ENCODE data around the gene PDCD4.

PDCD4 gene

GRCh38 chr10:110852947-110853346, 18.8 kb upstream of the PDCD4 start:
- Histone ChIP-seq H3K9ac (ENCODE audit: low read length) (no peak overlapping the region), H3K9me3 (ENCODE audit: control insufficient read depth, insufficient read depth, low read depth, low read length) (peaks cover 5% of the 10 kb centered on the region; the same call in 1 of the 2 replicates), H3K4me3 (ENCODE audit: low read depth, low read length) (no peak overlapping the region), H3K27ac (ENCODE audit: low read depth, low read length) (no peak overlapping the region), H3K4me1 (ENCODE audit: control insufficient read depth, insufficient read depth, low read length) (no peaks in the 10 kb centered on the region; the same call in 1 of the 2 replicates), H3K27me3 (ENCODE audit: control insufficient read depth, insufficient read depth, low read length) (no peaks in the 10 kb centered on the region), H3K36me3 (ENCODE audit: control insufficient read depth, insufficient read depth, low read length) (no peaks in the 10 kb centered on the region)

GRCh38 chr10:110853921-110854605, 17.7 kb upstream of the PDCD4 start:
- Histone ChIP-seq H3K9ac (ENCODE audit: low read length) (no peak overlapping the region), H3K4me1 (ENCODE audit: control insufficient read depth, insufficient read depth, low read length) (no peaks in the 10 kb centered on the region; the same call in 1 of the 2 replicates), H3K36me3 (ENCODE audit: control insufficient read depth, insufficient read depth, low read length) (no peaks in the 10 kb centered on the region), H3K4me3 (ENCODE audit: low read depth, low read length) (no peak overlapping the region), H3K27me3 (ENCODE audit: control insufficient read depth, insufficient read depth, low read length) (no peaks in the 10 kb centered on the region), H3K27ac (ENCODE audit: low read depth, low read length) (no peak overlapping the region), H3K9me3 (ENCODE audit: control insufficient read depth, insufficient read depth, low read depth, low read length) (peaks cover 5% of the 10 kb centered on the region; the same call in 1 of the 2 replicates)

- no peaks in the 10 kb centered on the region for H3K36me3 ChIP-seq (ENCODE audit: control insufficient read depth, insufficient read depth, low read length)
- H3K27me3 ChIP-seq (ENCODE audit: control insufficient read depth, insufficient read depth, low read length) = no peaks in the 10 kb centered on the region
- H3K4me3 ChIP-seq (ENCODE audit: low read depth, low read length) = no peak overlapping the region
- H3K9me3 ChIP-seq (ENCODE audit: control insufficient read depth, insufficient read depth, low read depth, low read length) = peaks cover 5% of the 10 kb centered on the region; the same call in 1 of the 2 replicates
- peak overlapping the region; percentile 5 for H3K9ac ChIP-seq (ENCODE audit: low read length)
- peaks cover 5% of the 10 kb centered on the region; the same call in 1 of the 2 replicates for H3K4me1 ChIP-seq (ENCODE audit: control insufficient read depth, insufficient read depth, low read length)
- no peak overlapping the region for H3K27ac ChIP-seq (ENCODE audit: low read depth, low read length)
These were observed 14.2 kb upstream of the PDCD4 start for GRCh38 chr10:110857265-110858171.

DNA sequence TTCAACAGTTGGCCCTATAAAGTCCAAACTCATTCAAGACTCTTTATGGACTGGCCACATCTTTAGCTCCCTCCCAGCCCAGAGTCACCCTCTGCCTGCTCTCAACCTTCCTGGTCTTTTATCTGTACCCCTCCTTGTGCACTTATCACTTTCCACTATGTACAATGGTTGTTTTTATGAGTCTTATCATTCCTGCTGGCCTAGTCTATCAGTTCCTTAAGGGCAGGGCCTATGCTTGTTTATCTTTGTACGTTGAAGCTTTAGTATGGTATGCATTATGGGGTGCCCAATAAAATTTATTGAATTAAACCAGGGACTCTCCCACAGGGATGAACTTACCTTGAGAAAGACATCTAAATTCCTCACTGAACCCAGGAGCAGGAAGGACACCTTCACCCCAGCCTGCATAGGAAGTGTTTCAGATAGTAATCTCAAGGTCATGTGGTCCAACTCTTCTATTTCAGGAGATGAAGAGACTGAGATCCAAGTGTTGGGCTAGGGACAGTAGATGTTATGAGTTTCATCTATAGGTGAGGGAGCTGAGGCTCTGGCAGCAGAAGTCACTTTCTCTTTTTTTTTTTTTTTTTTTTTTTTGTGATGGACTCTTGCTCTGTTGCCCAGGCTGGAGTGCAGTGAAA, 13.3 kb upstream of the PDCD4 start:
- H3K9ac ChIP-seq (ENCODE audit: low read length) = no peak overlapping the region

GRCh38 chr10:110859206-110859972, 12.3 kb upstream of the PDCD4 start:
- Histone ChIP-seq H3K9ac (ENCODE audit: low read length) (no peak overlapping the region), H3K27ac (ENCODE audit: low read depth, low read length) (no peak overlapping the region), H3K9me3 (ENCODE audit: control insufficient read depth, insufficient read depth, low read depth, low read length) (peaks cover 5% of the 10 kb centered on the region; the same call in 1 of the 2 replicates), H3K4me3 (ENCODE audit: low read depth, low read length) (no peak overlapping the region), H3K36me3 (ENCODE audit: control insufficient read depth, insufficient read depth, low read length) (no peaks in the 10 kb centered on the region), H3K4me1 (ENCODE audit: control insufficient read depth, insufficient read depth, low read length) (peaks cover 5% of the 10 kb centered on the region; the same call in 1 of the 2 replicates), H3K27me3 (ENCODE audit: control insufficient read depth, insufficient read depth, low read length) (no peaks in the 10 kb centered on the region)

More for the DNA sequence above, 13.3 kb upstream of the PDCD4 start:
- no peak overlapping the region for H3K4me3 ChIP-seq (ENCODE audit: low read depth, low read length)
- no peaks in the 10 kb centered on the region for H3K27me3 ChIP-seq (ENCODE audit: control insufficient read depth, insufficient read depth, low read length)
- H3K36me3 ChIP-seq (ENCODE audit: control insufficient read depth, insufficient read depth, low read length) = no peaks in the 10 kb centered on the region
- H3K27ac ChIP-seq (ENCODE audit: low read depth, low read length) = no peak overlapping the region
- peaks cover 5% of the 10 kb centered on the region; the same call in 1 of the 2 replicates for H3K9me3 ChIP-seq (ENCODE audit: control insufficient read depth, insufficient read depth, low read depth, low read length)
- peaks cover 5% of the 10 kb centered on the region; the same call in 1 of the 2 replicates for H3K4me1 ChIP-seq (ENCODE audit: control insufficient read depth, insufficient read depth, low read length)

DNA sequence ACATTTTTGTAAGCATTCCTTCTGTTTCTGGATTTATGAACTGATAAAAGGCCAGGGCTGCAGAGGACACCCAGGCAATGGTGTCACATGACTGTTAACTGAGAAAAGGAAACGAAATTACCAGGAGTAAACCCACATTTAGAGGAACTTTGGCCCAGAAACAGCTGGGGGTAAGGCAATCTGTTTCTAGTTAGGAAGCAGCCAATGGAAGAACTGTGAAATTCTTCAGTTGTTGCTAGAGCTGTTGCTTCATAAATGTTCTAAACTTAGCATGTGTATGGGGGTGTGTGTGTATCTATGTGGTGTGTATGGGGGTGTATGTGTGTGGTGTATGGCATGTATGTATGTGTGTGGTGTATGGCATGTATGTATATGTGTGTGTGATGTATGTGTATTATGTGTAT, 11.8 kb upstream of the PDCD4 start:
- Histone ChIP-seq H3K9me3 (ENCODE audit: control insufficient read depth, insufficient read depth, low read depth, low read length) (peaks cover 3% of the 10 kb centered on the region; the same call in 1 of the 2 replicates), H3K4me3 (ENCODE audit: low read depth, low read length) (no peak overlapping the region), H3K36me3 (ENCODE audit: control insufficient read depth, insufficient read depth, low read length) (no peaks in the 10 kb centered on the region), H3K4me1 (ENCODE audit: control insufficient read depth, insufficient read depth, low read length) (peaks cover 5% of the 10 kb centered on the region; the same call in 1 of the 2 replicates), H3K27me3 (ENCODE audit: control insufficient read depth, insufficient read depth, low read length) (no peaks in the 10 kb centered on the region), H3K9ac (ENCODE audit: low read length) (no peak overlapping the region), H3K27ac (ENCODE audit: low read depth, low read length) (no peak overlapping the region)

GRCh38 chr10:110860576-110861241, 11.0 kb upstream of the PDCD4 start:
- Histone ChIP-seq H3K27me3 (ENCODE audit: control insufficient read depth, insufficient read depth, low read length) (no peaks in the 10 kb centered on the region), H3K9ac (ENCODE audit: low read length) (no peak overlapping the region), H3K9me3 (ENCODE audit: control insufficient read depth, insufficient read depth, low read depth, low read length) (peaks cover 2% of the 10 kb centered on the region; the same call in 1 of the 2 replicates), H3K27ac (ENCODE audit: low read depth, low read length) (no peak overlapping the region), H3K36me3 (ENCODE audit: control insufficient read depth, insufficient read depth, low read length) (no peaks in the 10 kb centered on the region), H3K4me1 (ENCODE audit: control insufficient read depth, insufficient read depth, low read length) (peaks cover 8% of the 10 kb centered on the region; the same call in 1 of the 2 replicates), H3K4me3 (ENCODE audit: low read depth, low read length) (no peak overlapping the region)

DNA sequence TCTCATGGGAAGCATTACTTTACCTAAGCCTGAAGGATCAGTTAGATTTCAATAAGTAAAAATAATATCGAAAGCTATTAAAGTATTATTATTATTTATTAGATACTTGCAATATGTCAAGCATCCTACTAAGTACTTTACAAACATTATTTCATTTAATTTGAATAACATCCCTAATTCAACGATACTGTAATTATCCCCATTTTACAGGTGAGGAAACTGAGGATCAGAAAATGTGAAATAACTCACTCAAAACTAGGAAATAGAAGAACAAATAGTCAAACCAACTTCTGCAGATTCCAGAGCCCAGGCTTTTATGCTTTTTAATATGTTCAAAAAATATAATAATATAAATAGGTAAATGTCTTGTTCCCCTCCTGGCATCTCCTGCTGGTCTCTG, 10.3 kb upstream of the PDCD4 start:
- Histone ChIP-seq H3K4me3 (ENCODE audit: low read depth, low read length) (no peak overlapping the region), H3K36me3 (ENCODE audit: control insufficient read depth, insufficient read depth, low read length) (no peaks in the 10 kb centered on the region), H3K9ac (ENCODE audit: low read length) (no peak overlapping the region), H3K27me3 (ENCODE audit: control insufficient read depth, insufficient read depth, low read length) (no peaks in the 10 kb centered on the region), H3K4me1 (ENCODE audit: control insufficient read depth, insufficient read depth, low read length) (peaks cover 9% of the 10 kb centered on the region; the same call in 1 of the 2 replicates), H3K9me3 (ENCODE audit: control insufficient read depth, insufficient read depth, low read depth, low read length) (no peaks in the 10 kb centered on the region), H3K27ac (ENCODE audit: low read depth, low read length) (no peak overlapping the region)

GRCh38 chr10:110861930-110862649, 9.6 kb upstream of the PDCD4 start:
- Histone ChIP-seq H3K27ac (ENCODE audit: low read depth, low read length) (no peak overlapping the region), H3K9ac (ENCODE audit: low read length) (no peak overlapping the region), H3K36me3 (ENCODE audit: control insufficient read depth, insufficient read depth, low read length) (no peaks in the 10 kb centered on the region), H3K4me1 (ENCODE audit: control insufficient read depth, insufficient read depth, low read length) (peaks cover 11% of the 10 kb centered on the region; the same call in 1 of the 2 replicates), H3K27me3 (ENCODE audit: control insufficient read depth, insufficient read depth, low read length) (no peaks in the 10 kb centered on the region), H3K9me3 (ENCODE audit: control insufficient read depth, insufficient read depth, low read depth, low read length) (no peaks in the 10 kb centered on the region), H3K4me3 (ENCODE audit: low read depth, low read length) (no peak overlapping the region)
